HL-60/S4 (cell line): ENCODE measurements around the gene HTT.

Experiments used
- in situ Hi-C: fragments of 300-500 bp; cut with MboI; formaldehyde crosslinking; loops from 2 replicates; pipeline ENCODE4 v1.14.3; 2022; ENCODE audit warnings: low sequenced_read_pairs

Gene HTT

DNA sequence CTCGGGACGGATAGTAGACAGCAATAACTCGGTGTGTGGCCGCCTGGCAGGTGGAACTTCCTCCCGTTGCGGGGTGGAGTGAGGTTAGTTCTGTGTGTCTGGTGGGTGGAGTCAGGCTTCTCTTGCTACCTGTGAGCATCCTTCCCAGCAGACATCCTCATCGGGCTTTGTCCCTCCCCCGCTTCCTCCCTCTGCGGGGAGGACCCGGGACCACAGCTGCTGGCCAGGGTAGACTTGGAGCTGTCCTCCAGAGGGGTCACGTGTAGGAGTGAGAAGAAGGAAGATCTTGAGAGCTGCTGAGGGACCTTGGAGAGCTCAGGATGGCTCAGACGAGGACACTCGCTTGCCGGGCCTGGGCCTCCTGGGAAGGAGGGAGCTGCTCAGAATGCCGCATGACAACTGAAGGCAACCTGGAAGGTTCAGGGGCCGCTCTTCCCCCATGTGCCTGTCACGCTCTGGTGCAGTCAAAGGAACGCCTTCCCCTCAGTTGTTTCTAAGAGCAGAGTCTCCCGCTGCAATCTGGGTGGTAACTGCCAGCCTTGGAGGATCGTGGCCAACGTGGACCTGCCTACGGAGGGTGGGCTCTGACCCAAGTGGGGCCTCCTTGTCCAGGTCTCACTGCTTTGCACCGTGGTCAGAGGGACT, 168.8 kb downstream of the HTT start:
- in situ Hi-C loops = no loop called here

DNA sequence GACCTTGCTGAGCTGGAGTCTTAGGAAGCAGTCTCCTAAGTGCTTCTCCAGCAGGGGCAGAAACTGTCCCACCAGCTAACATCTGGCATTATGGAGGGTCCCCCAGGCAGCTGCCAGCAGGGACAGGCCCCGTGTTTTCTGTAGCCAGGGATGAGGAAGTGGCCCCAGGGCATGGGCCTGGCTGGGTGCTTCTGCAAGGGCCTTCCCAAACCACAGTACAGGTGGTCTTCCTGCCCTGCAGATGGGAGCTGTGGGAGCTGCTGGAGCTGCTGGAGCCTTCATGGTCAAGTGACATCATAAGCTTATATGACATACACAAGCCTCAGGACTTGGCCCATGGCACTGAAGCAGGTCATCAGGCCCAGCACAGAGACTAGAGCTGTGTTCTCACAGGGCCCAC, 169.5 kb downstream of the HTT start:
- in situ Hi-C loops = no loop called here

DNA sequence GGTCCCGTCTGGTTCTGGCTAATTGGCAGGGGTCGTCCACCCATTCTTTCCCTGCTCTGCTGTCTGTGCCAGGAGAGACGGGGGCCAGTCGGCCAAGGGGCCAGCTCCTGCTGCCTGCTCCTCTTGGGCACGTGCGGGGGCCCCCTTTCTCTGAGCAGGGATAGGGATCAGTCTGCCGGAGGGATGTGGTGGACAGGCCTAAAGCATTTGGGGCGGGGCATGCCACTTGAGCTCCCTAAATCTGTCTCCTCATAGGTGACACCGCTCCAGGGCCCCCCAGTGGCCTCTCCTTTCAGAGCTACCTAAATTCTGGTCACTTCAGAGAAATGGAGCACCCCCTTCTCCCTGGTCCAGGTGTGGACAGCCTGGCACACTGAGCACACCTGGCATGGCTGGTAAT, 170.3 kb downstream of the HTT start:
- in situ Hi-C loops = no loop called here

DNA sequence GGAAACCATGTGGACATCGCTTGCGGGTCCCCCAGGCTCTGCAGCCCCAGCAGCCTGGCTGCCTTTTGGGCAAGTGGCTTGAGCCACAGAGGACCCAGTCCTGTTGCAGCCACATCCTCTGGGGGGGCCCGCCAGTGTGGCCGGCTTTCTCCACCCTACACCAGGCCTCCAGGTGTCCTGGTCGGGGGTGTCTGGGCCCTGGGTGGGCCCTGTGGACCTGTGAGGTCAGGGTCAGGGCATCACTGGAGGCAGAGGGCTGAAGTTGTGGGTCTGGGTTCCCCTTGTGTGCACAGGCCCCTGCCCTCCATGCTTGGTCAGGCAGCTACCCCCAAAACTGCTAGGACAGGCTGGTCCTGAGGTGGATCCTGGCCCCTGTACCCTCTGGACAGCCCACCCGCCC, 171.2 kb downstream of the HTT start:
- in situ Hi-C loops = no loop called here

DNA sequence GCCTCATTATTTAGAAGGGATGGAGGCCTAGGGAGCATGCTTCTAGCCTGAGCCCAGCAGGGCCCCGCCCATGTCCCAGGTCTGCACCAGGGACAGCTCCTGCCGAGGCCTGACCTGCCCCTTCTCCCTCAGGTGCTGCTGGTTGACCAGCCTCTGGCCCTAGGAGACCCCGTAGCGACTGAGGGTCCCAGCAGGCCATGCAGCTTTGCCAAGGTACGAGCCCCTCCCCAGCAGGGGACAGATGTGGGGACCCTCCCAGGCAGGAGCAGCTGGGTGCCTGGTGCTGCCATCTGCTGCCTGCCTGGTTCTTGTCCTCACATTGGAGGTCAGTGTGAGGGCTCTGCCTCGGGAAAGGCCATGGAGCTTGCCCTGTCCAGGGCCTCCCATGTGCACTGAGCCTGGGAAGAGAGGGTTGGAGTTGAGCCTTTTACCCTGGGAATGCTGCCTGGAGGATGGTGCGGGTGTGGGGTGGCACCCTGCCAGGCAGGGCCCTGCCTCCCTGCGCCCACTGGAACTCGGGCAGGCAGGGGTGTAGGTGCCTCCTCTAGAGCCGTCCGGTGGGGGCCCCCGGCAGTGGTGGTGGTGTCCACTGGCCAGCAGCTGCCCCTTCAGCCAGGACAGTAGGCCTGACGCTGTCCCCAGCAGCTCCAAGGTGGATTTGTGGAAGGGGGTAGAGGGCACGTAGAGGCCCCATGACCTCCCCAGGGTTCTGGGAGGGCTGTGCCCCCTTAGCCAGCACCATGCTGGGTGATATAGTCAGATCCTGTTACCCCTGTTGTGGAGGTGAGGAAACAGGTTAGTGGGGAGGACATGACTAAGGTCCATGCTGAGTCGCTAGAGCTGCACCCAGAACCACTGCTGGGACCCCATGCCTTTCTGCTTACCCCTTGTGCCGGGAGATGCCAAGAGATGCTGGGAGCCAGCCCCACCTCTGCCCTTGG, 172.2 kb downstream of the HTT start:
- in situ Hi-C loops = no loop called here

DNA sequence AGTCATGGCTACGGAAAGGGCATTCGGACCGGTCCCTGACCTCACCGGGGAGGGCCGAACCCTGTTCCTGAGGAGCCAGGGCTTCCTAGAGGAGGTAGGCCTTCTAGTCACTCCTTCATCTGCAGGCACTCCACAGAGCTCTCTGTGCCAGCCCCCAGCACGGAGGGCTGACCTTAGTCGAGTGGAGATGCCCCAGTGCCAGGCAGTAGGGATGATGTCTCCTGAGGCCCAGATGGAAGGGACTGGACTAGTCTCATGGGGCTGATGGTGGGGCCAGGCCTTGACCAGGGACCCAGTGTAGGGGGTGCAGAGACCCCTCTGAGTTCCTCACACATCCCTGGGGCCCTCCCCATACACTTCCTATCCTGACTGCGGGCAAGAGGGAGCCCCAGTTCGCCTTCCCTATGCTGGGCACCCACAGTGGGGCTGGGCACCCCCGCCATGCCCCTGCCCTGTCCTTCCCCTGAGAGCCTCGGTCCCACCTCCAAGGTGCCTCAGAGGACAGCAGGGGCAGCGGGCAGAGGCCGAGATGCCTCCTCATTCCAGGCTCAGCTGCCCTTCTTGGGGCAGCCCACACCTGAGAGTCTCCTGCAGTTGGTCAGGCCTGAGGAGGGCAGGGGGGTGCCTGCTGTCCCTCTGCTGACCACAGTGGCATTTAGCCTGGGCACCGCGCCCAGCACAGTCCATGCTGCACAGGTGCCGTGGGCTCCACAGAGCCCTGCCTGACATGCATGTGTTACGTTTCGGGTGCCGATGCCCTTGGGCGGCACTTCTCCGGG, 173.1 kb downstream of the HTT start:
- in situ Hi-C loops = no loop called here

DNA sequence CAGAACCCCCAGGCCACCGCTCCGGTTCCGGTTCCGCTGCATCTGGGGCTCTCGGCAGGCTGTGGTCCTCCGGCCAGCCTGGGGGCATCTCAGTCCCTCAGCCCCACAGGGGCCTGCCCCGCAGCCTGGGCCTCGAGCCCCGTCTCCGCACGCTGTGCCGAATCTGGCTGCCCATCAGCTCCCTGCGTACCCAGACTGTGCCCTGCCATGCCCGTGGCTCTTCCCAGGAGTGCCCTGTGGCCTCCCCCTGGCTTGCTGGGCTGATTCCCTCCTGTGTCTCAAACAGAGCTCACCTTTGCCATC, 173.6 kb downstream of the HTT start:
- in situ Hi-C loops = no loop called here

DNA sequence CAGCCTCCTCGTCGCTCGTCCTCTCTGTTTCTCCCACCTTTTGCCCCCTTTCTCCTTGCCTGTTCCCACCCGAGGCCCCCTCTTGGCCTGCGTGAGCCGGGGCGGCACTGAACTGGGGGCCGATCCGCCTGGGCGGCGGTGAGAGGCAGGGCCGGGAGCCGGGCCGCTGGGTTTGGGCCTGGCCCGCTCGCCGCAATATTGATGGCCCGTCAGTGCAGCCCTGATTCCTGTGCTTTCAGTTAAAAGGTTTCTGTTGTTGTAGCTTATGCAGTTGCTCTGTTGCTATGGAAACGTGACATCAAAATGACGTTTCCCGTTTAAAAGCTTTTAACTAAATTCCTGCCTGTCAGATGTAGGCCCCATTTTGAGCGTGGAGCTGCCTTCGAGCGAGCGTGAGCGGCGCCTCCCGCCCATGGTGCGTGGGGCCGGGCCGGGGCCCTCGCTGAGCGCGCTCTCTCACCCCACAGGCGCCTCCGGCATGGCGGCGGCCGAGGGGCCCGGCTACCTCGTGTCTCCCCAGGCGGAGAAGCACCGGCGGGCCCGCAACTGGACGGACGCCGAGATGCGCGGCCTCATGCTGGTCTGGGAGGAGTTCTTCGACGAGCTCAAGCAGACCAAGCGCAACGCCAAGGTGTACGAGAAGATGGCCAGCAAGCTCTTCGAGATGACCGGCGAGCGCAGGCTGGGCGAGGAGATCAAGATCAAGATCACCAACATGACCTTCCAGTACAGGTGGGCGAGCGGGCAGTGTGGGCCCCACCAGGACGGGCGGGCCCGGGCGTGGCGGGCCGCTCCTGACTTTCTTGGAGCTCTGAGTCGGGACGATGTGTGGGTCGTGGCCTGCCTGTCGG, 174.6 kb downstream of the HTT start, which contains the start of gene MSANTD1:
TSS of gene MSANTD1 (plus strand) at position 349 of the 851 bp plus-strand sequence. CDS start at position 413, 64 bp downstream.
- in situ Hi-C loops = no loop called here

DNA sequence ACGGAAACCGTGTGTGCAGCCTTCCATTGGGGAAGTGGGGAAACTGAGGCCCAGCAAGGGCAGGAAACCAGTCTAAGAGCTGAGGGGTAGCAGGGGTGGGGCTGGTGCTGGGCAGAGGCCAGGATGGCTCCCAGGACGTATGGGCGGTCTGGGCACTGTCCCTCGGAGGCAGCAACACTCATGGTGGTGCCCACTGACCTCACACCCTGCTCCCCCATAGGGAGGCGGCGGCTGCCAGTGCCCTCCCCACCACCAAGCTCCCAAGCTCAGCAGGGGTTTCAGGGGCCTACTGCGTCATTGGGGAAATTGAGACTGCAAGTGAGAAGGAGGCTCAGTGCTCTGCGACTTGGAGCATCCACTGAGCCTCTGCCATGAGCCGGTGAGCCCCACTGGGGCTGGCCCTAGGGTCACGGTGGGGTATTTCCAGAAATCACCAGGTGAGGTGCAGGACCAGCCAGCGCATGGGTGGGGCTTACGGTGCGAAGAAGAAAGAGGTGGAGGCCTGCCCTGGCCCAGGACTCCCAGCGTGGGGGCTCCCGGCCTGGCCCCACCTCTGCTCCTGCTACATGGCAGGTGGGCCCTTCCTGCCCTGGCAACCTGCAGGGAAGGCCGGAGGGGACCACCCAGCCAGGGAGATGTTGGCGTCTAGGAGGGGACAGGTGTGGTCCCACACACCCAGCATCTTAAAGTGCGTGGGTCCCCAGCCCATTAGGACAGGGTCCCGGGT, 175.4 kb downstream of the HTT start:
- in situ Hi-C loops = no loop called here

DNA sequence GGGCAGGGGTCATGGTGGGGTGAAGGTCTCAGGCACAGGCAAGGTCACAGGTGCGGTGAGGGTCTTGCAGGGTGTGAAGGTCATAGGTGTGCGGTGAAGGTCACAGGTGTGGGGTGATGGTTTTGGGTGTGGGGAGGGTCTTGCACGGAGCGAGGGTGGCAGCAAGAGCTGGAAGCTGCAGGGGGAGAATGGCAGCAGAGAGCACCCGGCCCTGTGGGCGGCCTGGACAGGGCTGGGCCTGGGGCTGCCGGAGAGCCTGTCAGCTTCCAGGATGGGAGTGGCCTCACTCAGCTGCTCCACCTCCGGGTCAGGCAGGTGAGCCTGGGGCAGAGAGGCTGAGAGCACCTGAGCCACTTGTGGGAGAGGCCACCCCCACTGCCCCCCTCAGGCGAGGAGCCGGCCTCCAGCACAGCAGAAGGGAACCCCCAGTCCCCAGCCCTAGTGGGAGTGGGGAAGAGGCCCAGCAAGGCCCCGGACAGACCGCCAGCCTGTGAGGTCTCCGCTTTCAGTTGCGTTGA, 176.0 kb downstream of the HTT start:
- in situ Hi-C loops = no loop called here

DNA sequence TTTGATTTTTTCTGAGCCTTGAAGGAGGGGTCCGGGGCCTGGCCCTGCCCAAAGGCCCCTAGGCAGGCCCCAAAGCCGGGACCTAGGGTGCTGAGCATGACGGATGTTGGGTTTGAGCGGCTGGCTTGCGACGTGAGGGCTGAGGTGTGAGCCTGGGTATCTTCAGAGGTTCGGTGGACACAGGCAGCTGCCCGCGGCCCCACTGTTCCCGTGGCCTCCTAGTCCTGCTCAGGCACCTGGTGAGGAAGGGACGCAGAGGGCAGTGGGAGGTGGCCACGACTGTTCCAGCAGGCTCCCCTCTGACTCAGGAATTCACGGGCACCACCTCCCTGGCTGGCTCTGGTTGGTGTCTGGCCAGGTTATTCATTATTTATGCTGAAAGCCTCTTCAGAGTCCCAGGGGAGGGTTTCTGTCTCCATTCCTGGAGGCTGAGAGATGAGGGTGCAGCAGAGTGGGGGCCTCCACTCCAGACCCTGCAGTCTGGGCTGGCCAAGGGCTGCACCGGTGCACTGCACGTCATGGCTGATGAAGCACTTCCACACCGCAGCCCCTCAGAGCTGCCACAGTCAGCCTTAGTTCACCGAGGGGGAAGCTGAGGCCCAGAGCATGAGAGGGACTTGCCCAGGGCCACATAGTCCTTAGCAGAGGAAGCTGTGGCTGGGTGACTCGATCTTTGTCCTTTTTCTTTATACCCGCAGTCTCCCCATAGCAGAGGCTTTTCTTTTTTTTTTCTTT, 176.6 kb downstream of the HTT start:
- in situ Hi-C loops = no loop called here

DNA sequence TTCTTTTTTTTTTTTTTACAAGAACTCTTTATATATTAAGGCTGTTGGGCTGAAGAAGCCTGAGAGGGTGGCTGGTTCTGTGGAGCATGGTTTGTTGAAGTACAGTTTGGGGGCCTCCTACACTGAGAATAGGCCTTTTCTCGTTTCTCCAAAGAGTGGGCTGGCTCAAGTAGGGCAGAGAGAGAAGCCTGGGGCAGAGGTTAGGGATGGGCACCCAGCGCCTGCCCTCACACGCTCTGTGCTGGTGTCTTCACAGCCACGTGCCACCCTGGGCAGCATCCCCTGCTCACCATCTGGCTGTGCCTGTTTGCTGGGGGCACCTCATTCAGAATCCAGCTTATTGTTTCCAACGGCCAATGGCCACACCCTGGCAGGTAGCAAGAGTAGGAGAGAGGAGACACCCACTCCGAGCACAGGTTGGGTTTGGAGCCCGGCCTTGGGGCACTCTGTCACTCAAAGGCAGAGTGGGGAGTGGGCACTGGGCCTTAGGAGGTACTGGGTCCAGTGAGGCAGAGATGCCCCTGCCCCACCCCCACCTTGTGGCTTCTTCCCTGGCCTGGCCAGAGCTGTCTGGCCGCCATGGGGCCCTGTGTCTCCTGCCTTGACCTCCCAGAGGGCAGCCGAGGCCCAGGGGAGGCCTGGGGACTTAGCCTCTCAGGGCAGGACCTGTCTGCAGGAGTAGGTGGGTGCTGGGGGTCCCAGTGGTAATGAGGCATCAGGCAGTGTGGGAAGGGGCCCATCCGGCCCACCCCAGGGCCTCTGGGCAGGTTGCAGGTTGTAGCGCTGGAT, 177.4 kb downstream of the HTT start:
- in situ Hi-C loops = no loop called here

DNA sequence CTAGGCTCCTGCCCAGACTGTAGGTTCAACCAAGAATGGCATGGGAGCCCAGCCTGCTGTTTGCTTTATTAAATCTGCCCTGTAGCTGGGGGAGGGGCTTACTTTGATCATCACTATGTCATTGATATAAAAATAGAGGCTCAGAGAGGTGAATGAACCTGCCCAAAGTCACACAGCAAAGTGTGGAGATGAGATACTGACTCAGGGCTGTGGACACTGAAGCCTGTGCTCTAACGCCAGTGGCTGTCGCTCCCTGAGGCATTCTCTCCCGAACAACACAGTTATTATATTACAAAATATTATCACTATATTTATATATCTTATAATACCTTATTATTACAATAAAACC, 178.0 kb downstream of the HTT start:
- in situ Hi-C loops = no loop called here

DNA sequence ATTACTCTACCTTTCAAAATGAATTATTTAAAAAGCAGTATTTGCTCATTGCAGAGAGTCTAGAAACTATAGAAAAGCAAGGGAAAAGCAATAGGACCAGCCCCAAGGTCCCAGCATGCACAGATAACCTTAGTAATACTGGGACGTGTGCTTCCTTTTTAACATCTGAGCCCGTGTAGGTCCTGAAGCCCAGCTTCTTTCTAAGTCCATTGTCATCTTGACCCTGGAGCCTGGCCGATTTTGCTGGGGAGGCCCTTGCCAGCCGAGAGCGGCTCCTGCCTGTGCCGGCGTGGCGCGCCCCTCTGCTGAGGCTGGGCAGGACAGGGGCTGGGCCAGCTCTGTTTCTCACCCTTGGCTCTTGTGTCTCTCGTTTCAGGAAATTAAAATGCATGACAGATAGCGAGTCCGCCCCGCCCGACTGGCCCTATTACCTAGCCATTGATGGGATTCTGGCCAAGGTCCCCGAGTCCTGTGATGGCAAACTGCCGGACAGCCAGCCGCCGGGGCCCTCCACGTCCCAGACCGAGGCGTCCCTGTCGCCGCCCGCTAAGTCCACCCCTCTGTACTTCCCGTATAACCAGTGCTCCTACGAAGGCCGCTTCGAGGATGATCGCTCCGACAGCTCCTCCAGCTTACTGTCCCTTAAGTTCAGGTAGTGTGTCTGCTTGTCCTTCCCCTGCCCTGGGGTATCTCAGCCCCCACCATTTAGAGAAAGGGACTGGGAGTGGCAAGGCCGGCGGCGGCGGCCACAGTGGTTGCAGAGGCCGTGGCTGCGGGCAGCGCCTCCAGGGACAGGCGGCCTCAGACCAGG, 178.6 kb downstream of the HTT start:
- in situ Hi-C loops = no loop called here

DNA sequence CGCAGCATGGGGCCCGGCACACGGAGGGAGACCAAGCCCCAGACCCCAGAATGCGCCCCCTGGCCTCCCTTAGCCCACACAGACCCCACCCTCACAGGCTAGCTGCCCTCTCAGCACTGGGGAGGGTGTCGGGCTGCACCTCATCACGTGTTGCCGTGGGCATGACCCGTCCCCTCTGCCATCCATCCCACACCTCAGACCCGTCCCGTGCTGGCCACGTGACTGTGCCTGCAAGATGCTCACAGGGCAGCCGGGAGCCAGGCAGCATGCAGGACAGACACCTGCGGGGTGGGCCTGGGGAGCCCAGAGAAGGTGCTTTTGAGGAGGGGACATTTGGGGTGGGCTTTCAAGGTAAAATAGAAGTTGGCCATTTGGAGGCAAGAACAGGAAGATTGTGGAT, 179.3 kb downstream of the HTT start:
- in situ Hi-C loops = no loop called here

DNA sequence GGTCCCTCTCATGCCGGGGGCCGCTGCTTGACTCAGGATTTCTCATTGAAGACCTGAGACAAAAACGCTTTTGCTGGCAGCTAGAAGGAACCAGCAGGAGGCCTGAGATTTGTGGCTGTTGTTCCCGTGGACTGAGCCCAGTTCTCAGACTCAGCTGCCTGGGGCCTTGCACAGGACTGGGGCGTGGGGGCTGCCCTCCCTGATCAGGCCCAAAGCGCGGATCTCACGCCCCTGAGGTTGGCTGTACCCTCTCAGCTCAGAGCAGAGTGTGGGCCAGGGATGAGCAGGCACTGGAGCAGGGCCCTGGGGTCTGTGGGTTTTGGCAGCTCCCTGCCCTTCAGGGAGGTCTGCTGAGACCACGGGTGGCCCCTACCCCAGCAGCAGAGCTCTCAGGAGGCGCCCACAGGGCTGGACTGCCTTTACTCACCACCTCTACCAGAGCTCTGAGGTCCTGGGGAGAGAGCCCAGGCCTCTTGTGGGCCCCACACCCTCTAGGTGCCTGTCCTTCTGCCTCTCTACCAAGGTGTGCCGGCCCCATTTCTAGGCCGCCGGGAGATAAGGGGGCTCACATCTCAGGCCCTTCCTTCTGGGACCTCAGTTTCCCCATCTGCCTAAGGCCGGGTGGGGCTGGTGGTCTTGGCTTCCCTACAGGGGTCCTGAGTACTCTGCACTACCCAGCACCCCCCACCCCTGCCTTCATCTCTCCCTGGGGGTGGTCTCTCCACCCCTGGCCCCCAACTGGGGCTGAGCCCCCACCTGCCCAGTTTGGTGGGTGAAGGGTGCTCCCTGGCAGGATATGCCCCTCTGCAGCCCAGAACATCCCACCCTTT, 180.0 kb downstream of the HTT start:
- in situ Hi-C loops = no loop called here
